ENCODE data around the gene PIRT. TPM values are rescaled to one million over a fixed set of nuclear protein-coding genes. Genes with fewer than 3 reads are reported as not detected.

PIRT gene
- total RNA-seq, 1 donor = not detected

- H3K4me1 ChIP-seq (ENCODE audit: insufficient read depth, low read length) = no peaks in the 10 kb centered on the region
- peak; percentile 79 for TF ChIP-seq CTCF (IDR thresholded peaks at IDR 0.05; ENCODE audit: extremely low read depth, low read depth, low read length)
- H3K27me3 ChIP-seq (ENCODE audit: insufficient read depth, low read length) = no peaks in the 10 kb centered on the region
- H3K4me3 ChIP-seq (ENCODE audit: insufficient read depth, low read length) = peak overlapping the region; percentile 63
- peak; percentile 95 for DNase-seq (ENCODE audit: insufficient read length, low spot score, missing footprints)
- no peaks in the 10 kb centered on the region for H4K20me1 ChIP-seq (ENCODE audit: insufficient read depth, low read length)
- H3K27ac ChIP-seq (ENCODE audit: low read depth, low read length) = no peak overlapping the region
- H3K4me2 ChIP-seq (ENCODE audit: insufficient read depth, low read length) = peak overlapping the region; percentile 84
- no peaks in the 10 kb centered on the region for H3K36me3 ChIP-seq (ENCODE audit: insufficient read depth, low read length)
- no peaks in the 10 kb centered on the region for H3K9me3 ChIP-seq (ENCODE audit: low read depth, low read length)
- no peaks in the 10 kb centered on the region for H3K79me2 ChIP-seq (ENCODE audit: insufficient read depth, low read length)
- H2AFZ ChIP-seq (ENCODE audit: low read length) = peak overlapping the region; percentile 73
These were observed 6.9 kb upstream of the PIRT start for GRCh38 chr17:10844621-10845387.

DNA sequence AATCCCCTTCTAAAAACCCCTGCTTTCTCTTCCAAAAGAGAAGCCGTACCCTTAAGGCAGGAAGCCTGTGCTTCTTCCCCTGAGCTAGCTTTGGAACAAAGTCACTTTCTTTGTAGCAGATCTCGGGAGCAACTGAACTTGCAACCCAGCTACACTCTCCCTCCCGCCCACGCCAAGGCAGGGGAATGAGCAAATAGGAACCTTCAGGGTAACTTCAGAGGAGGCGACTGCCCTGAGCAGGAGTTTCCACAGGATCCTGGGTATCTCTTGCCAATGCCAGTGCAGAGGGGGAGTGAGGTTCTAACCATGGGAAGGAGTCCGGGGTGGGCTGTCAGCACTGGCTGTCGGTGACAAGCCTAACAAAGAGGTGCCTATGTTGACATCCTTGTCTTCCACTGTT lies 5.9 kb upstream of the PIRT start:
- Histone ChIP-seq H3K27me3 (ENCODE audit: insufficient read depth, low read length) (no peaks in the 10 kb centered on the region), H3K4me3 (ENCODE audit: insufficient read depth, low read length) (no peak overlapping the region), H3K4me1 (ENCODE audit: insufficient read depth, low read length) (no peaks in the 10 kb centered on the region), H3K4me2 (ENCODE audit: insufficient read depth, low read length) (no peak overlapping the region), H3K9me3 (ENCODE audit: low read depth, low read length) (no peaks in the 10 kb centered on the region), H4K20me1 (ENCODE audit: insufficient read depth, low read length) (no peaks in the 10 kb centered on the region), H3K36me3 (ENCODE audit: insufficient read depth, low read length) (no peaks in the 10 kb centered on the region), H3K79me2 (ENCODE audit: insufficient read depth, low read length) (no peaks in the 10 kb centered on the region), H2AFZ (ENCODE audit: low read length) (no peak overlapping the region), H3K27ac (ENCODE audit: low read depth, low read length) (no peak overlapping the region)
- no peak for DNase-seq (ENCODE audit: insufficient read length, low spot score, missing footprints)
- TF ChIP-seq CTCF (IDR thresholded peaks at IDR 0.05; ENCODE audit: extremely low read depth, low read depth, low read length) = no peak

GRCh38 chr17:10842658-10843057 lies 4.8 kb upstream of the PIRT start:
- H3K36me3 ChIP-seq (ENCODE audit: insufficient read depth, low read length) = no peaks in the 10 kb centered on the region
- no peak for TF ChIP-seq CTCF (IDR thresholded peaks at IDR 0.05; ENCODE audit: extremely low read depth, low read depth, low read length)
- H4K20me1 ChIP-seq (ENCODE audit: insufficient read depth, low read length) = no peaks in the 10 kb centered on the region
- no peak overlapping the region for H2AFZ ChIP-seq (ENCODE audit: low read length)
- no peaks in the 10 kb centered on the region for H3K4me1 ChIP-seq (ENCODE audit: insufficient read depth, low read length)
- H3K79me2 ChIP-seq (ENCODE audit: insufficient read depth, low read length) = no peaks in the 10 kb centered on the region
- no peak for DNase-seq (ENCODE audit: insufficient read length, low spot score, missing footprints)
- H3K4me2 ChIP-seq (ENCODE audit: insufficient read depth, low read length) = no peak overlapping the region
- H3K27ac ChIP-seq (ENCODE audit: low read depth, low read length) = no peak overlapping the region
- no peaks in the 10 kb centered on the region for H3K9me3 ChIP-seq (ENCODE audit: low read depth, low read length)
- H3K27me3 ChIP-seq (ENCODE audit: insufficient read depth, low read length) = no peaks in the 10 kb centered on the region
- H3K4me3 ChIP-seq (ENCODE audit: insufficient read depth, low read length) = no peak overlapping the region

DNA sequence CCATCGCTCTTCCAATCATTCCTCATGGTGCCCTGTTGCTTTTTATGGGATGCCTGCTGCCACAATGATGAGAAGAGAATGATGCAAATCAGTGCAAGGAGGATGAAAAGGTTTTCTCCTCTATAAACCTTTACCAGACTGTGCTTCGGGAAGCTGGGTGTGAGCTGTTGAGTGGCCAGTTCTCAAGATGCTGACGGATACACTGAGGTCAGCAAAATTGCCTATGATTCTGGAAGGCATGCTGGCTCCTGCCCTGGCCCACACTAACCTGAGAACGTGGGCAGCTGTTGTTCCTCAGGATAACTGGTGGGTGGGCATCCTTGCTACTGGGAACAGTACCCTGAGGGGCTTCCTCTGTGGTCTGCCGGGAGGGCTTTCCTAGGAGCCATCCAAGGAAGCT lies 795 bp upstream of the PIRT start:
- TF ChIP-seq CTCF (IDR thresholded peaks at IDR 0.05; ENCODE audit: extremely low read depth, low read depth, low read length) = no peak
- no peak for DNase-seq (ENCODE audit: insufficient read length, low spot score, missing footprints)

More for the DNA sequence above, 795 bp upstream of the PIRT start:
- H3K79me2 ChIP-seq (ENCODE audit: insufficient read depth, low read length) = no peaks in the 10 kb centered on the region
- H3K4me1 ChIP-seq (ENCODE audit: insufficient read depth, low read length) = no peaks in the 10 kb centered on the region
- H3K27ac ChIP-seq (ENCODE audit: low read depth, low read length) = no peak overlapping the region
- H3K36me3 ChIP-seq (ENCODE audit: insufficient read depth, low read length) = no peaks in the 10 kb centered on the region
- H4K20me1 ChIP-seq (ENCODE audit: insufficient read depth, low read length) = no peaks in the 10 kb centered on the region
- no peak overlapping the region for H2AFZ ChIP-seq (ENCODE audit: low read length)
- H3K4me2 ChIP-seq (ENCODE audit: insufficient read depth, low read length) = no peak overlapping the region
- no peaks in the 10 kb centered on the region for H3K9me3 ChIP-seq (ENCODE audit: low read depth, low read length)
- no peak overlapping the region for H3K4me3 ChIP-seq (ENCODE audit: insufficient read depth, low read length)
- H3K27me3 ChIP-seq (ENCODE audit: insufficient read depth, low read length) = no peaks in the 10 kb centered on the region

Data from osteoblast (primary cell).